Left ventricle myocardium inferior (tissue), 1 donor: ENCODE measurements around the gene PEX11G. TPM values are rescaled to one million over a fixed set of nuclear protein-coding genes. Genes with fewer than 3 reads are reported as not detected.
"Not testable (repeated sequence)": the region's sequence is repeated elsewhere in the genome, so short reads cannot be mapped to it uniquely, and the experiment has no call there.

ENCODE experiments used
- DNase-seq: peaks from one replicate; pipeline ENCODE4 v3.0.0-alpha.2; 2020
- H3K27ac ChIP-seq: fragments of 200-600 bp; replicated peaks from 2 replicates; pipeline ENCODE4 v1.8.0; 2021
- H3K27me3 ChIP-seq: fragments of 200-600 bp; 2 replicates; pipeline ENCODE4 v1.8.0; 2021; ENCODE audit warnings: low read depth
- H3K36me3 ChIP-seq: fragments of 200-600 bp; 2 replicates; pipeline ENCODE4 v1.8.0; 2021
- H3K4me1 ChIP-seq: fragments of 200-600 bp; 2 replicates; pipeline ENCODE4 v1.8.0; 2021
- H3K4me3 ChIP-seq: fragments of 200-600 bp; 2 replicates; pipeline ENCODE4 v1.8.0; 2021; ENCODE audit warnings: mild to moderate bottlenecking, moderate library complexity
- H3K9me3 ChIP-seq: fragments of 200-600 bp; replicated peaks from 2 replicates; pipeline ENCODE4 v1.8.0; 2021
- intact Hi-C: fragments of 100-400 bp; cut with micrococcal nuclease; formaldehyde crosslinking; loops from one replicate; pipeline ENCODE4 v1.11.0; 2022
- total RNA-seq: library from RNA; stranded (reverse); fragmentation: NEBNext Ultra II Directional; extraction: Animal tissue kit (Norgen Biotek cat#: 25700); gene quantifications from one replicate; pipeline ENCODE4 v1.2.1, GENCODE V29; 2021
- TF ChIP-seq, protein P1 (sequence below): fragments of 200-600 bp; IDR thresholded peaks from 2 replicates; pipeline ENCODE4 v1.8.0; 2021; ENCODE audit warnings: antibody characterized with exemption, mild to moderate bottlenecking, borderline replicate concordance
- donor health status: DM: no; HTN: yes; CAD: no; lungs with severe emphysema.

Gene PEX11G
- total RNA-seq, 1 donor from 2014 or later = 1.2 TPM

DNA sequence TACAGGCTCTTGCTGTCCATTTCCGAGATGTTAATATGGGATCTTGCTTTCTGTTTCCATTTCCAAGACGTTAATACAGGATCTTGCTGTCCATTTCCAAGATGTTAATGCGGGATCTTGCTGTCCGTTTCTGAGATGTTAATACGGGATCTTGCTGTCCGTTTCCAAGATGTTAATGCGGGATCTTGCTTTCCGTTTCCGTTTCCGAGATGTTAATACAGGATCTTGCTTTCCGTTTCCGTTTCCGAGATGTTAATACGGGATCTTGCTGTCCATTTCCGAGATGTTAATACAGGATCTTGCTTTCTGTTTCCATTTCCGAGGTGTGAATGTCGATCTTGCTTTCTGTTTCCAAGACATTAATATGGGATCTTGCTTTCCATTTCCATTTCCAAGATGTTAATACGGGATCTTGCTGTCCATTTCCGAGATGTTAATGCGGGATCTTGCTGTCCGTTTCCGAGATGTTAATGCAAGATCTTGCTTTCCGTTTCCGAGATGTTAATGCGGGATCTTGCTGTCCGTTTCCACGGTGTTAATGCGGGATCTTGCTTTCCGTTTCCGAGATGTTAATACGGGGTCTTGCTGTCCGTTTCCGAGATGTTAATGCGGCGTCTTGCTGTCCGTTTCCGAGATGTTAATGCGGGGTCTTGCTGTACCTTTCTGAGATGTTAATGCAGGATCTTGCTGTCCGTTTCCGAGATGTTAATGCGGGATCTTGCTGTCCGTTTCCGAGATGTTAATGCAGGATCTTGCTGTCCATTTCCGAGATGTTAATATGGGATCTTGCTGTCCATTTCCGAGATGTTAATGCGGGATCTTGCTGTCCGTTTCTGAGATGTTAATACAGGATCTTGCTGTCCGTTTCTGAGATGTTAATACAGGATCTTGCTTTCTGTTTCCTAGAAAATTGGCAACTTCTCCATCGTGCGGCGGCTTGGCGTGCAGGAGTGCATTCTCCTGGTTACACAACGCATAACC is 38.3 kb downstream of the PEX11G start:
- Histone ChIP-seq H3K4me3 (no peak overlapping the region), H3K27ac (no peak overlapping the region), H3K27me3 (no peaks in the 10 kb centered on the region), H3K9me3 (peaks cover 8% of the 10 kb centered on the region), H3K36me3 (peaks cover 88% of the 10 kb centered on the region), H3K4me1 (no peaks in the 10 kb centered on the region)
- DNase-seq = no peak
- intact Hi-C loops = no loop called here
- TF ChIP-seq, protein P1, sequence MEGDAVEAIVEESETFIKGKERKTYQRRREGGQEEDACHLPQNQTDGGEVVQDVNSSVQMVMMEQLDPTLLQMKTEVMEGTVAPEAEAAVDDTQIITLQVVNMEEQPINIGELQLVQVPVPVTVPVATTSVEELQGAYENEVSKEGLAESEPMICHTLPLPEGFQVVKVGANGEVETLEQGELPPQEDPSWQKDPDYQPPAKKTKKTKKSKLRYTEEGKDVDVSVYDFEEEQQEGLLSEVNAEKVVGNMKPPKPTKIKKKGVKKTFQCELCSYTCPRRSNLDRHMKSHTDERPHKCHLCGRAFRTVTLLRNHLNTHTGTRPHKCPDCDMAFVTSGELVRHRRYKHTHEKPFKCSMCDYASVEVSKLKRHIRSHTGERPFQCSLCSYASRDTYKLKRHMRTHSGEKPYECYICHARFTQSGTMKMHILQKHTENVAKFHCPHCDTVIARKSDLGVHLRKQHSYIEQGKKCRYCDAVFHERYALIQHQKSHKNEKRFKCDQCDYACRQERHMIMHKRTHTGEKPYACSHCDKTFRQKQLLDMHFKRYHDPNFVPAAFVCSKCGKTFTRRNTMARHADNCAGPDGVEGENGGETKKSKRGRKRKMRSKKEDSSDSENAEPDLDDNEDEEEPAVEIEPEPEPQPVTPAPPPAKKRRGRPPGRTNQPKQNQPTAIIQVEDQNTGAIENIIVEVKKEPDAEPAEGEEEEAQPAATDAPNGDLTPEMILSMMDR = no peak

DNA sequence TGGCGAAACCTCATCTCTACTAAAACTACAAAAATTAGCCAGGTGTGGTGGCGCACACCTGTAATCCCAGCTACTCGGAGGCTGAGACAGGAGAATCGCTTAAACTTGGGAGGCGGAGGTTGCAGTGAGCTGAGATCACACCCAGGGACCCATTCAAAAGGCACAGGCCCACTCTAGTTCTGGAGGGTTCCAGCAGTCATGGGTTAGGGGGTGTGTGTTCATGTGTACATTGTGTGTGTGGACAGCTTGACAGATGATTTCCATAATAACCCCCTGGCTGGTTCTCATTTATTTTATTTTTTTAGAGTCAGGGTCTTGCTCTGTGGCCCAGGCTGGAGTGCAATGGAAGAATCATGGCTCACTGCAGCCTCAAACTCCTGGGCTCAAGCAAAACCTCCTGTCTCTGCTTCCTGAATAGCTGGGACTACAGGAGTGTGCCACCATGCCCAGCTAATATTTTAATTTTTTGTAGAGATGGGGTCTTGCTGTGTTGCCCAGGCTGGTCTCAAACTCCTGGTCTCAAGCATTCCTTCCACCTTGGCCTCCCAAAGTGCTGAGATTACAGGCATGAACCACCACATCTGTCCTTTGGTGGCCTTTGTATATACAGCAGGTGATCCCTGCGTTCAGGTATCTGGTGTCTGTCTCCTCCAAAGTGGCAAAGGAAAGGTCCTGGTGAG is 39.3 kb downstream of the PEX11G start:
- H3K27me3 ChIP-seq, intact Hi-C loops, H3K9me3 ChIP-seq, H3K4me1 ChIP-seq, H3K4me3 ChIP-seq, H3K27ac ChIP-seq, DNase-seq: not testable (repeated sequence)
- H3K36me3 ChIP-seq = peaks cover 88% of the 10 kb centered on the region

DNA sequence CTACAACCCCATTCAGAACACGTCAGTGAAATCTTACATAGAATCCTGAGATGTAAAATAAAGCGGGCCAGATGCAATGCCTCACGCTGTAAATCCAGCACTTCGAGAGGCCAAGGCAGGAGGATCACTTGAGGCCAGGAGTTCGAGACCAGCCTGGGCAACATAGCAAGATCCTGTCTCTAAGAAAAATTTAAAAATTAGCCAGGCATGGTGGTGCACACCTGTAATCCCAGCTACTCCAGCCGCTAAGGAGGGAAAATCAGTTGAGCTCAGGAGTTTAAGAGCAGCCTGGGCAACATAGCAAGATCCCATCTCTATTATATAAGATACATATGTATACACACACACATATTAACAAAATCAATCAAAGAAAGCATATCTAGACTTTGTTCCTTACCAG is 41.2 kb downstream of the PEX11G start:
- Histone ChIP-seq H3K36me3 (peaks cover 91% of the 10 kb centered on the region), H3K27ac (no peak overlapping the region), H3K4me1 (peaks cover under 1% of the 10 kb centered on the region), H3K27me3 (no peaks in the 10 kb centered on the region), H3K4me3 (no peak overlapping the region), H3K9me3 (peaks cover 8% of the 10 kb centered on the region)
- intact Hi-C loops = no loop called here
- DNase-seq = no peak
- TF ChIP-seq, protein P1 = no peak

DNA sequence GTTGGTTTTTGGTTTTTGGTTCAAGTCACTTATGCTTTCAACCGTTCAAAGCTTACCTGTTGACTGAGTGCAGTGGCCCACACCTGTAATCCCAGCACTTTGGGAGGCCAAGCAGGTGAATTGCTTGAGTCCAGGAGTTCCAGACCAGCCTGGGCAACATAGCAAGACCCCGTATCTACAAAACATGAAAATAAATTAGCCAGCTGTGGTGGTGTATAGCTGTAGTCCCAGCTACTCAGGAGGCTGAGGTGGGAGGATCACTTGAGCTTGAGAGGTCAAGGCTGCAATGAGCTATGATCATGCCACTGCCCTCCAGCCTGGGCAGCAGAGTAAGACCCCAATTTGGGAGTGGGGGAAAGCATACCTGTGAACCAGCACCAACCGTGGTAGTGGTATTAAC is 43.7 kb downstream of the PEX11G start:
- H3K27ac ChIP-seq = no peak overlapping the region
- DNase-seq = no peak
- intact Hi-C loops = no loop called here
- TF ChIP-seq, protein P1 = no peak
- peaks cover 3% of the 10 kb centered on the region for H3K9me3 ChIP-seq
- peaks cover 6% of the 10 kb centered on the region for H3K4me1 ChIP-seq
- H3K27me3 ChIP-seq = no peaks in the 10 kb centered on the region
- H3K36me3 ChIP-seq = peaks cover 97% of the 10 kb centered on the region
- no peak overlapping the region for H3K4me3 ChIP-seq

DNA sequence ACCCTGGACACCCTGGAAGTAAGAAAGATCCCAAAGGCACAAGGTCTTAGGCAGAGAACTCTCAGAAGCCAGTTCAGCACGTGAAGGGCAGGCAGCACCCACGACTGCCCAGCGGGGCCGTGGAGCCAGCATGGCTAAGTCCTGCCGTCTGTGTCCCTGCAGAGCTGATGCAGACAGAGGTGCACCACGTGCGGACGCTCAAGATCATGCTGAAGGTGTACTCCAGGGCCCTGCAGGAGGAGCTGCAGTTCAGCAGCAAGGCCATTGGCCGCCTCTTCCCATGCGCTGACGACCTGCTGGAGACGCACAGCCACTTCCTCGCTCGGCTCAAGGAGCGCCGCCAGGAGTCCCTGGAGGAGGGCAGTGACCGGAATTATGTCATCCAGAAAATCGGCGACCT is 44.8 kb downstream of the PEX11G start:
- intact Hi-C loops = no loop called here
- DNase-seq = no peak
- no peaks in the 10 kb centered on the region for H3K27me3 ChIP-seq
- no peak overlapping the region for H3K27ac ChIP-seq
- H3K36me3 ChIP-seq = peaks cover 90% of the 10 kb centered on the region
- H3K9me3 ChIP-seq = no peaks in the 10 kb centered on the region
- TF ChIP-seq, protein P1 = no peak
- peaks cover 6% of the 10 kb centered on the region for H3K4me1 ChIP-seq
- no peak overlapping the region for H3K4me3 ChIP-seq
